Activated CD4-positive, alpha-beta T cell treated with anti-CD3 and anti-CD28 coated beads, Interleukin-2, amount 50 U/mL, for 16 hours (primary cell): Measurements from ENCODE around the gene ZNF860.

ENCODE experiments used
- DNase-seq: peaks from one replicate; pipeline ENCODE4 v3.0.0-alpha.2; 2020

ZNF860 gene

DNA sequence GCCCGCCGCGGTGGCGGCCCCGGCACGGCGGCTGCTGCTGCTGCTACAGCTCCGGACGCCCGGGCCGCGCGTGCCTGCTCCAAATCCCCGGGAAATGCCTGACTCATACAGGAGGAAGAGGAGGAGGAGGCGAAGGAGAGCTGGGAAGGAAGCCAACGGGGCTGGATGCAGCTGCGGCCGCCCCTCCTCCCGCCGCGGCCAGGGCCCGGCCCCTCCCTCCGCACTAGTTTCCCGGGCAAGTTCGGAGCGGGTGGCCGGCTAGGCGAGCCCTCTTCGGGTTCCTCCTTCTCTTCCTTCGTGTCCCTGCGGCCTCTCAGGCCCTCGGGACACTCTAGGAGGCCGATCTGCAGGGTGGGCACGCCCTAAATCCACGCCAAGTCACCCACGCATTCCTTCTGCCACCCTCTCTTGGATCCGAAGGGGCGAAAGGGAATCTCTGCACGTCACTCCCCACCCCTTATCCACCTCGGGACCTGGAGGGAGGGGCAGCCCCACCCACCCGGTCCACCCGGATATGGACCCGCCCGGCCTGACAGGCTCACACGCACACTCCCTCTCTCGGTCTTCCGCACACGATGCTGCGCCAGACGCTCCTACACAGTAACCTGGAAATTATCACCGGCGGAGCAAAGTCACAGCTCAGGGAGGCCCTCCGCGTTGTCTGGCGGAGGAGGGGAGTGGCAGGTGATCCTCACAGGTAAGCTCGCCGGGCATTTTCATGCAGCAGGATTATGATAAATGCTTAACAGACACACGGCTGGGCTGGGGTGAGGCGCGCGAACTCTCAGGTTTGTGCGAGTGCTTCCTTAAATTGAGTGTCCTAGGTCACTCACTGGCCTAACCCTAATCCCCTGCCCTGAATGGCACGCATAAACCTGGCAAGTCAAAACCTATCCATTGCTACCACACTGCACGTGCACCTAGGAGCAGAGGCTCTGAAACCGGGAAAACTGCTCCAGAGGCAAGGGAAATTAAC is at the start of gene ZNF860, which contains the start of gene OSBPL10:
ZNF860 (plus strand) TSS at position 545 of the 976 bp plus-strand sequence. CDS start 7,330 bp downstream, outside the sequence.
OSBPL10 (minus strand) TSS at position 57 of the 976 bp plus-strand sequence. CDS start 83 bp downstream, outside the sequence.
- DNase-seq = peak; percentile 50

GRCh38 chr3:31932990-31933389 is 48.6 kb upstream of the ZNF860 start:
- no peak for DNase-seq

DNA sequence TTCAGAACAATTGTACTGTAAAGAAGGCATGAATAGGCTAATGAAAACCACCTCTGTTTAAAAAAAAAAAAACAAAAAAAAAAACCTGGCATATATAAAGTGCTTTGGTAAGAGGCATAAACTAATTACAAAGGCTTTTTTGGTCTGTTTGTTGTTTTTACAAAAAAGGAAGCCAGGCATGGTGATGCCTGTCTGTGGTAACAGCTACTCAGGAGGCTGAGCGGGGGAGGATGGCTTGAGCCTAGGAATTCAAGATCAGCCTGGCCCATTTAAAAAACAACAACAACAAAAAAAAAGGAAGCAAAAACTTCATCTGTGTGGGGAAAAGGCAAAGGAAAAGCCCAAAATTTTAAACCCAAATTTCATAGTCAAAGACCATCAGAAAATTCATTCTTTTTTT is 47.5 kb upstream of the ZNF860 start:
- DNase-seq = no peak

DNA sequence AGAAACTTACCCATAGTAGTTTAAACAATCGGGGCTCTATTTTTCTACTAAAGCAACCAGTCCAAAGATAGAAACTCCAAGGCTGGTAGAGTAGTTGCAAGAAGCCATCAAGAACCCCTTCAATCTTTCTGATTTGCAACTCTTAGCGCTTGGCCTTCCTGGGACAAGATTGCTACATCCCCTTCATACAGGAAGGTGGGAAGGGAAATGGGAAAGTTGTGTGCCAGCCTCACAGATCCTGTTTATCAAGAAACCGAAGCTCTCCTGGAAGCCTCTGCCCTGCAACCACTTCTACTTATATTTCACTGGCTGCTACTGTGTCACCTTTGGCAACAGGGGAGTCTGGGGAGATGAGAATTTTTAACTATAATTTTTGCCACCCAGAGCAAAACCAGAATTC is 46.7 kb upstream of the ZNF860 start:
- no peak for DNase-seq

DNA sequence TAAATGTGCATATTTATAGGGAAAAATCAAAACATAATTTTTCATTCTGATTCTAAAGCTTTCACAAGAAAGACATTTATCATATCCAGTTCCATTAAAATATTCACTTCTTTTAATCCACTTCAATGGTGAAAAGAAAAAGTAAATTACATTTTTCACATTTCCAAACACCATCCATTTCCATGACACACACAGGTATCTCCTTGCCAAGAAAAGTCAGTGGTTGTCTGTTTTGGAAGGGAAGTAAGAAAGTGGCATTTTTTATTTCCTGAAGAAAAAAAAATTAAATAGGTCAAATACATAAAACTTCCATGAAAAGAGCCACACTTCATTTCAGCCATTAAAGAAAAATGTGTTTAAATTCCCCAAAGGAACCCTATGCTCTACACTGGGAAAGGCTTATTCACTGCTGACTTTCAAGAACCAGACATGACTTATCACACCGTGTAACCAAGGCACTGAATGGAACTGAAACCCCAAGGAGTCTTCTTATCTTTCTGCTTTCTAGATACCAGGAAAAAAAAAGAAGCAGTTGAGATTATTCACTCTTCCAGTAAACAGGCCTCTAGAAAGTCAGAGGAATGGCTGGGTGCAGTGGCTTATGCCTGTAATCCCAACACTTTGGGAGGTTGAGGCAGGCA is 45.0 kb upstream of the ZNF860 start:
- DNase-seq = no peak

- DNase-seq = no peak
Measured at GRCh38 chr3:31937225-31937624, 44.3 kb upstream of the ZNF860 start.

DNA sequence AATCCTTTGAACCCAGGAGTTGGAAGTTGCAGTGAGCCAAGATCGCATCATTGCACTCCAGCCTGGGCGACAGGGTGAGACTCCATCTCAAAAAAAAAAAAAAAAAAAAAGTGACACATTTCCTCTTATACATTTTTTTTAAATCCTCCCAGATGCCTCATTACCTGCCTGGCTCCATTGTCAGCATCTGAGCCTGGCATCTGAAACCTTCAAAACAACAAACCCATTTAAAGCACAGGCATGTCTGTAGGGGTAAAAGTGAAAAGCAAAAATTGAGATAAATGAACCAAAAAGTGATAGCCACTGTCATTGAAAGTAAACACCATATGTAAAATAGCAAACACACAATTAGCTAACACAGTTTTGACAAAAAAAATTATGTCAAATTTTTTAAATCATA is 39.1 kb upstream of the ZNF860 start:
- DNase-seq = no peak

- DNase-seq = no peak
Measured at GRCh38 chr3:31943041-31943440, 38.5 kb upstream of the ZNF860 start.

GRCh38 chr3:31945738-31946052 is 35.9 kb upstream of the ZNF860 start:
- no peak for DNase-seq

DNA sequence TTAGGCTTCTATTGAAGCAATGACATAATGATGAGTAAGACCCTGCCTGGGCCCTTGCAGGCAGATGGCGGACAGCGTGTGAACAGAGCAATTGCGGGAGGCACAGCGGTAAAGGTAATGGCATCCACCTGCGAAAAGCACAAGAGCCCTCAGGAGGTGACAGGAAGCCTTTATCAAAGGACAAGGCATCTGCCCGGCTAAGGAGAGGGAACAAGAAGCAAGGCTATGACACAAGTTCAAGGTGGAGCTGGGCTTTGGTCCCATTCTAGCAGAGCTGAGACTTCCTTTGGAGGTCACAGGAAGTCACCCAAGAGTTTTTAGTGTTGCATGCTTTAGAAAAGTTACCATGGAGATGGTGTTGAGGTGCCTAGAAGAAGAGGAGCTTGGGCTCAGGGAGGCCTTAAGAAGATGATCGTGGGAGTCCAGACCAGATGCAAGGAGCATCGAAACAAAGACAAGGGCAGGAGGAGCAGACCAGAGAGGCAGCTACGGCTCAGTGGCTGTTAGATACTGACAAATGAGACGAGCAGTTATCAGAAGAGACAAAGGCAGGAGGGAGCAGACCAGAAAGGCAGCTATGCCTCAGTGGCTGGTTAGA is 35.0 kb upstream of the ZNF860 start:
- no peak for DNase-seq

- no peak for DNase-seq
Measured at GRCh38 chr3:31947162-31947561, 34.4 kb upstream of the ZNF860 start.

GRCh38 chr3:31947671-31948091 is 33.9 kb upstream of the ZNF860 start:
- DNase-seq = no peak

GRCh38 chr3:31948280-31948679 is 33.3 kb upstream of the ZNF860 start:
- no peak for DNase-seq

DNA sequence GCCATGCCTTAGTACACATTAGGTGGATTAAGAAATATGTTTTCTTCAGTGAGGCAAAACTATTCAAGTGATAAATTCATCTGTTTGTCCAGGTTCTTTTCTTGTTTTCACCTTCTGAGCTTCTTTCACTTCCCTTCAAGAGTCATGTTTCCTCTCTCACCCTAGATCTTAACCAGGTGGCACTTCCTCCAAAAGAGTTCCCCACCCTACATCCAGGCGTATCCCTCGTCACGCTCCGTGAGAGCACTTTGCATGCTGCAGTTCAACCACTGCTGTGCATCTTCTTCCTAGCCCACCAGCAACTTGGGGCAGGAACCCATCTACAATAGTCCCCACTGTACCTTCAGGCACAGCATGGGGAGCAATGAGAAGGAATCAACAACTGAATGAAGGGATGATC is 29.3 kb upstream of the ZNF860 start:
- no peak for DNase-seq

GRCh38 chr3:31953091-31953490 is 28.5 kb upstream of the ZNF860 start:
- no peak for DNase-seq

DNA sequence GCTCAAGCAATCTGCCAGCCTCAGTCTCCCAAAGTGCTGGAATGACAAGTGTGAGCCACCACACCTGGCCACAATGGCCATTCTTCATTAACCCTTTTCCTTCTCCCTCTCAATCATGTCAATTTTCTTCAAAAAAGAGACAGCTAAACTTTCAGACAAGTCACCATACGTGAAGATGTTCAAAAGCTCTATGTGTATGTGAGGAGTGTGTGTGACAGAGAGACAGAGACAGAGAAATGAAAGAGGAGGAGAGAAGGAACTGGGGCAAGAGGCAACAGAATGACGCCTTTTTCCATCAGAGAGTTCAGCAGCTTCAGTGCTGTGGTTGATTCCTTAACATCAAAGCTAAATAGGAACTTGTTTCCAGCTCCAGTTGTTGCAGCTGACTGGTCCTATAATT is 27.9 kb upstream of the ZNF860 start:
- no peak for DNase-seq

DNA sequence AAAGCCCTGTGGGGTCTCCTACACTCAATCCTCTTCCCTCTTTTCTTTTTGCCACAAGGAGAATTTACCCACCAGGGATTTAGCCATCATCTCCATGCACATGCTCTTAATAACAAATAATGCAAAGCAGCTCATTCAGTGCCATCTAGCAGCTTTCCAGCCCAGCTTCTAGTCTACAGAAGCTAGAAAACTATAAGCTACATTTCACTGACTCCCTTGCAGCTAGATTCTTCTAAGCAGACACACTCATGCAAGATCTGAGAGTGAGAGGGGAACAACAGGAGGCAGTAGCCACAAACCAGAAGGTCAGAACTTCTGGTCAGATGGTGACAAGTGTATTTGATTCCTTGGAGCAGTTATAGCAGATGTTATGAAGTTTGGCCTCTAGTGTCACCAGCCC is 26.0 kb upstream of the ZNF860 start:
- DNase-seq = no peak

GRCh38 chr3:31957106-31957505 is 24.4 kb upstream of the ZNF860 start:
- no peak for DNase-seq

DNA sequence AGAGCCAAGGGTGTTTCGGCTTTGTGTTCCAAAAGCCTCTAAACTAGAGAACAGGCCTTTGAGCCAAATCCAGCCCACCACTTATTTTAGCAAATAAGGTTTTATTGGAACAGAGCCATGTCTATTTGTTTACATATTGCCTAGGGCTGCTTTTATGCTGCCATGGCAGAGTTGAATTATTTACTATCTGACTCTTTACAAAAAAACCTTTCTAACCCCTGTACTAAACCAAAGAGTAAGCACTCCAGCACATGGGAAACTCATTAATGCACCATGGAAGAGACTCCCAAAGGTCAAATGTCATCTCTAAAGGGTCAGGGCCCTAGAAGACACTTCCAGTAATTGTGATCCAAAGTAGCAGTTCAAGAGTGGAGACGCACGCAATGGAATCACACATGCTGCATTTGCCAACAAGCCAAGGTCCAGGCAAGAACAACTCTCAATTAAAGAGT is 22.8 kb upstream of the ZNF860 start:
- DNase-seq = no peak

GRCh38 chr3:31959251-31959650 is 22.3 kb upstream of the ZNF860 start:
- no peak for DNase-seq

DNA sequence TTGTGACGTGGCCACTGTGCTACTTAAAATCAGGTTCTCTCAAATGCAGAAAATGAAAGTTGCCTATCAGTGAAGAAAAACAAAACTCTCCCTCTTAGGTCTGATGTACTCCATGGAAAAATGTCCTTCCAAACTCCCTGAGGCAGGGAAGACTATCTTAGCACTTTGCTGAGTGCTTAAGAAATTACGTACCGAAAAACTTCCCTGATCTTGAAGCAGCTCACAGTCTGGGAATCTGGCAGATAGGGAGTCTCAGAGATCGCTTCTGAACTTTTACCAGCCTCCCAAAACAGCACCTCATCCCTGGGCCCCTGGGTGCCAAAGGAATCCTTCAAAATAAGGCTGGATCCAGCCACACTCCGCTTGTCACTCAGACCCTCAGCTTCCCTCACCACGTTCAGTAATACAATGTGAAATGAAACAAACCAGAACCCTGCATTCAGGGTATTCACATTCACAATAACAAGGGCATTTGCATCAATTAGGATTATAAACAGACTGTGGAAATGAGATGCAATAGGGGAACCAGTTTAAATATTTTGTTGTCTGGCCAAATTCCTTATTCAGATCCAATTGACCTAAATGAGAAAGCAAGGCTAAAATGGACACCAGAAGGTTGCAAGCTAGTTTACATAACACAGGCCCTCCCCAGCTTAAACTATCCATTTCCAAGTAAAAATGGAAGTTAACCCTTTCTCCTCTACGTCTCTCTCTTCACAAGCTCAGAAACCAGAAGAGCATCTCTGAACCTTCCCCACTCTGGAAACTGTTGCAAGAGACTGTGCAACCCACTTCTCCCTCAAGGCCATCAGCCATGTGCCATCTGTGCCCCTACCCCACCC is 21.4 kb upstream of the ZNF860 start:
- no peak for DNase-seq

DNA sequence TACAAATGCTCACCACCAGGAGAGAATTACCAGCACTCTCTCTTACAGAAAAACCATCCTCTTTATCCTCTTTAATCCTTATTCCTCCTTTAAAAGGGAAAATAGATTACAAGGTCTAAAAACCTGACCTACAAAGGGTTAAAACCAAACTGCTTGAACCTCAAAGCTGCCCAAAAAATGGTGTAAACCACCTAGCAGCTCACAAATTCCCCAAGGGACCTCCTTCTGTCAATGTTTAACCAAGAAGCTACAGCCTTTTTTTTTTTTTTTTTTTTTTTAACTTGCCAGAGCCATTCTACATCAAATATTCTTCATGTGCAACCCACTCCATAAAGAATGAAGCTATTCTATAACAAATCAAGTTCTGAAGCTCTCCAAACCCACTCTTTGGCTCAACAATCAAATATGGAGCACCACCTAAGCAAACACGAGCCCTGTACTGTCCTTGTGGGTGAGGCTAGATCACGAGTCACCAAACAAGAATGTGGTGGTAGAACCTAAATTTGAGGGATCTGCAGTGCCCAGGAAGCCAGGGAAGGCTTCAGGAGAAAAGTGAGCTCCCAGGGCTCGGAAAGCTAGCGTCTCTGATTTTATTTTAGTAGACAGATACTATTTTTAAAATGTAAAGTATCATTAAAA is 20.6 kb upstream of the ZNF860 start:
- DNase-seq = no peak
